ELR (cell line): ENCODE data around the gene TOMM20.
"Not testable (repeated sequence)": the region's sequence is repeated elsewhere in the genome, so short reads cannot be mapped to it uniquely, and the experiment has no call there.

Experiments
- DNase-seq: peaks from one replicate; pipeline ENCODE4 v3.0.0-alpha.2; 2015; ENCODE audit warnings: low read depth

TOMM20 gene

GRCh38 chr1:235078480-235079381, 49.9 kb downstream of the TOMM20 start:
- peak; percentile 78 for DNase-seq

GRCh38 chr1:235077571-235078479, 50.8 kb downstream of the TOMM20 start:
- no peak for DNase-seq

- DNase-seq = no peak
Observed at GRCh38 chr1:235077163-235077540, 51.5 kb downstream of the TOMM20 start.

- DNase-seq = no peak
Observed at GRCh38 chr1:235076504-235077162, 52.0 kb downstream of the TOMM20 start.

GRCh38 chr1:235075777-235076308, 52.8 kb downstream of the TOMM20 start:
- peak; percentile 66 for DNase-seq

- peak; percentile 96 for DNase-seq
Observed at GRCh38 chr1:235075048-235075776, 53.4 kb downstream of the TOMM20 start.

- DNase-seq = peak; percentile 81
Observed at GRCh38 chr1:235074523-235075047, 54.1 kb downstream of the TOMM20 start.

GRCh38 chr1:235073968-235074522, 54.6 kb downstream of the TOMM20 start:
- DNase-seq = no peak

- no peak for DNase-seq
Observed at GRCh38 chr1:235073331-235073967, 55.2 kb downstream of the TOMM20 start.

- DNase-seq = not testable (repeated sequence)
Observed at GRCh38 chr1:235072577-235072976, 56.1 kb downstream of the TOMM20 start.

- no peak for DNase-seq
Observed at GRCh38 chr1:235072096-235072495, 56.5 kb downstream of the TOMM20 start.

GRCh38 chr1:235070819-235071218, 57.8 kb downstream of the TOMM20 start:
- no peak for DNase-seq

GRCh38 chr1:235069577-235070563, 58.8 kb downstream of the TOMM20 start:
- DNase-seq = peak; percentile 94

- DNase-seq = no peak
Observed at GRCh38 chr1:235069176-235069575, 59.5 kb downstream of the TOMM20 start.

GRCh38 chr1:235068158-235069121, 60.2 kb downstream of the TOMM20 start:
- DNase-seq = peak; percentile 90

- DNase-seq = peak; percentile 100
Observed at GRCh38 chr1:235067396-235068157, 61.1 kb downstream of the TOMM20 start.
